GM21515 (cell line): Measurements from ENCODE around the gene SPAG8.

ENCODE experiments used
- ATAC-seq: cut with Tn5 transposase; IDR thresholded peaks from one replicate; pipeline ENCODE4 v1.9.1; 2021; ENCODE audit not compliant: unreplicated experiment

SPAG8 gene, protein sequence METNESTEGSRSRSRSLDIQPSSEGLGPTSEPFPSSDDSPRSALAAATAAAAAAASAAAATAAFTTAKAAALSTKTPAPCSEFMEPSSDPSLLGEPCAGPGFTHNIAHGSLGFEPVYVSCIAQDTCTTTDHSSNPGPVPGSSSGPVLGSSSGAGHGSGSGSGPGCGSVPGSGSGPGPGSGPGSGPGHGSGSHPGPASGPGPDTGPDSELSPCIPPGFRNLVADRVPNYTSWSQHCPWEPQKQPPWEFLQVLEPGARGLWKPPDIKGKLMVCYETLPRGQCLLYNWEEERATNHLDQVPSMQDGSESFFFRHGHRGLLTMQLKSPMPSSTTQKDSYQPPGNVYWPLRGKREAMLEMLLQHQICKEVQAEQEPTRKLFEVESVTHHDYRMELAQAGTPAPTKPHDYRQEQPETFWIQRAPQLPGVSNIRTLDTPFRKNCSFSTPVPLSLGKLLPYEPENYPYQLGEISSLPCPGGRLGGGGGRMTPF

GRCh38 chr9:35812025-35812602, at the start of gene SPAG8:
Gene SPAG8, minus strand, starts transcription at chr9:35812262. Its CDS starts 115 bp downstream, at chr9:35812147.
- peak; percentile 61 for ATAC-seq

DNA sequence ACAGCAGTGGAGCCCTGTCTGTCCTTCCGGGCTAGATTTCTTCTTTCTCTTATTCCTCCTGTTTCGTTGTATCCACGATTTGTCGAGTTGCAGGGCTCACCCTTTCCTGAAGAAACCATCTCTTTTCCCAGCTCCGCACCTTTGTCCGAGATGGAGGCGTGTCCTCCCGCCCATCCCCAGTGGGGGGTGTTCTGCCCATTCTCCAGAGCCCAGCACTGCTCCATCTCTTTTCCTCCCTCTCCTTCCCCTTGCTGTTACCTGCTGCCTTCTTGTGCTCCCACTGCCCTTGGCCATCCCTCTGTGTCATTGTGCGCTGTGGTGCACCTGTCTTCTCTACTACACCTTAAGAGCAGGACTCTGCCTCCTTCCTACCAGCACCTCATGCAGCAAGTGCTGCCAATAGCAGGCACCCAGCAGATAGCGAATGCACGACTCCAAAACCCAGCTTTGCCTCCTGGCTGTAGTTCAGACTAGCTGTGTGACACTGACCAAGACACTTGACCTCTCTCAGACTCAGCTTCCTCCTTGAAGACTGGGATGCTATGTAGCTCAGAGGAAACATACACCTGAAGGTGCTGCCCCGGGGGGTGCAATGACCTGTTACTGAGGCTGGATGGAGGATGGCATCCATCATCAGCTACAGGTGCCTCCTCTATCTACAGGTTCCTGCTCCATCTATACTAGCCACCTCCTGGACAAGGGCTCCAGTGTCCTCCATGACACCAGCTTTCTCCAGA, 49.3 kb upstream of the SPAG8 start:
- no peak for ATAC-seq

- ATAC-seq = no peak
These were observed 47.9 kb upstream of the SPAG8 start for GRCh38 chr9:35859990-35860339.

DNA sequence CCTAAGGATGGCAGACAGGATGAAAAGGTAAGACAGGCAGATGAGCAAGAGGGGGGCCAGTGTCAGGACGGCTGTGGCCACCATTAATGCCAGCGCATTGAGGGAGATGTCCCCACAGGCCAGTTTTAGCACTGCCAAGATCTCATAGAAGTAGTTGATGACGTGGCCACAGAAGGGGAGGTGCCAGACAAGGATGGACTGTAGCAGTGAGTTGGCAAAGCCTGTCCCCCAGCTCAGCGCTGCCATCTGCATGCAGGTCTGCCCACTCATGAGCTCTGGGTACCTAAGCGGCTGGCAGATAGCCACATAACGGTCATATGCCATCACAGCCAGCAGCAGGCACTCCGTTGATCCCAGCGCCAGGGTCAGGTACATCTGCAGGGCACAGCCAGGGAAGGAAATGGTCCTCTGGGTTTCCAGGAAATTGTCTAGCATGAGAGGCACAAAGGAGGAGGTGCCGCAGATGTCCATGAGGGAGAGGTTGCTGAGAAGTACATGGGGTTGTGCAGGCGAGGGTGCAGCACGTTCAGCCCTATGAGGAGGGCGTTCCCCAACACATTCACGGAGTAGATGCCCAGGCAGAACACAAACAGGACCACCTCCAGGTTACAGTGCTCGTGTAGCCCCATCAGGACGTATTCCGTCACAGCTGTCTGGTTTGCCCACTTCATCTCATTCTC, 47.4 kb upstream of the SPAG8 start:
- ATAC-seq = no peak

DNA sequence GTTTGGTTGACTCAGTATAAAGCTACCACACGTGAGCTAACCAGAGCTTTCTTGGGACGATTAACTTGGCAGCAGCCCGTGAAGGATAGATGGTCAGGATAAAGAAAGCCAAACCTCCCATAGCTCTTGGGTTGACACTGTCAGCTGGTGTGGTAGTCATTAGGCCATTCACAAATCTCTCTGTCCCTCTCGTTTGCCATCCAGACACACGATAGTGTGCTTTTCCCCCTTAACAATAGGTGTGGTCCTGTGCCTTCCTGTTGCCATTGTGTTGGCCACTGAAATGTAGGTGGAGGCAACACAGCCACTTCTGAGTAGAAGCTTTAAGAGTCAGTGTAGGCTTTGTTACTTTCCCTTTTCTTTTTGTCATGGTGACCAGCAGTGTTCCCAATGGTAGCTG, 46.4 kb upstream of the SPAG8 start:
- ATAC-seq = no peak

GRCh38 chr9:35856882-35857281, 44.8 kb upstream of the SPAG8 start:
- ATAC-seq = no peak

DNA sequence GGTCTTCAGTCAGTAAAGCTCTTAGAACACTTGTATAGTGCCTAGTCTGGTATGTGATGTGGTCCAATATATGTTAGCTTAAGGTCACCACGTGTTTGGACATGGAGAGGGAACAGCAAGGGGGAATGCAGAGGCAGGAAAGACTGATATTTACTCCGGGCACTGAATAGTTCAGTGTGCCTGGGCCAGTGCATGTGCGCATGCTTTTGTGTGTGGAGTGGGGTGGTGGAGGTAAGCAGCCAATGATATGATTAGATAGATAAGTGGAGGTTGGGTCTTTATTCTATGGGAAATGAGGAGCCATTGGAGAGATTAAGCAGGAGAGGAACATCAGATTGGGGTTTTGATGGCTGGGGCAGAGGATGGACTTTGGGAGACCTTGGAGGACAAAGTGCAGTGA, 44.1 kb upstream of the SPAG8 start:
- ATAC-seq = no peak

DNA sequence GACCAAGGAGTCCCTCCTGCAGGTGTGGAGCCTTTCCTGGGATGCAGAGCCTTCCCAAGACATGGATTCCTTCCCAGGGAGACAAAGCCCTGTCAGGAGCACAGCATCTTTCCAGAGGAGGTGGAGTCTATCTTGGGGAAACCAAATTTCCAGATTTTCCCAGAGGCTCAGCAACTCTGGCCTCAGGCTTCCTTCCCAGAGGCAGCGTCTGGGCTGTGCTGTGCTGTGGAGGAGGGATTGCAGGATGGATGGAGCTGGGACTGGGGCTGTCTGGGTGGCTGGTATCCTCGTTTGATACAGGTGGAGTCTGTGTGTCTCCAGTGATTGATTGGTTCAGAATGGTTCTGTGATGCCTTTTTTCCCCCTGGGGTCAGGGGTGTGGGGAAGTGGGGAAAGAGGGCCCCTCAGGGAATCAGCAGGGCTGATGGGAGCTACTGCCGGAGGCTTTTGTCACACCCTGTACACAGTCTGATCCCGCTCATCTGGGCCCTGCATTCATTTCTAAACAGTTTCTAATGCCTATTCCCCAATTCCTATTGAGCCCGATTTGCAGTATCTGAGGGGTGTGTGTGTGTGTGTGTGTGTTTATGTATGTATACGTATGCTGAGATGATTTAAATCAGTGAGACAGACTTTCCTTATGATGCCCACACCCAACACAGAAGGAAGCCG, 42.2 kb upstream of the SPAG8 start:
- ATAC-seq = no peak

DNA sequence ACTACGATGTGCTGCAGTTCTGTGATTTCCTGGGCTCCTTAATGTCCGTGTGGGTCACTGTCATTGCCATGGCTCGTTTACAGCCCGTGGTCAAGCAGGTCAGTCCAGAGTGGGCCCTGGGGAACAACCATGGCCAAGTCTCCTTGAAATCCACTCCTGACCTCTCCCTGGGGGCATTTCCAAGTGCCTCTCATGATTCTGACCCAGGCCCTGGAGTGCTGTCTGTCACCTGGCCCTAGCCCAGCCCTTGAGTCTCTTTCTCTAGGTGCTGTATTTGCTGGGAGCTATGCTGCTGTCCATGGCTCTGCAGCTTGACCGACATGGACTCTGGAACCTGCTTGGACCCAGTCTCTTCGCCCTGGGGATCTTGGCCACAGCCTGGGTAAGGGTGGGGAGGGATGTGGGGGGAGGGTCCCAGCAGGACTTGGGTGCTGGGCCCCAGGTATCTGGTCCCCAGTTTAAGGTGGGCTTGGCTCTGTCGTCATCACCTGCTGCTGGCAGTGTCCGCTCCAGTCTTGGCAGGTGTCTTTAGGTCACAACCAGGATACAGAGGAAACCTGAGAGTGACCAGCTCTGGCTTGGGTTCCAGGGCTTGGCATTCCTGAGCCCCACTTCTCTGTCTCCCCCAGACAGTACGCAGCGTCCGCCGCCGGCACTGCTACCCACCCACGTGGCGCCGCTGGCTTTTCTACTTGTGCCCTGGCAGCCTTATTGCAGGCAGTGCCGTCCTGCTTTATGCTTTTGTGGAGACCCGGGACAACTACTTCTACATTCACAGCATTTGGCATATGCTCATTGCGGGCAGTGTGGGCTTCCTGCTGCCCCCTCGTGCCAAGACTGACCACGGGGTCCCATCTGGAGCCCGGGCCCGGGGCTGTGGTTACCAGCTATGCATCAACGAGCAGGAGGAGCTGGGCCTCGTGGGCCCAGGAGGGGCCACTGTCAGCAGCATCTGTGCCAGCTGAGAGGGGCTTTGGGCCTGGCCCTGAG, 41.1 kb upstream of the SPAG8 start:
- no peak for ATAC-seq

DNA sequence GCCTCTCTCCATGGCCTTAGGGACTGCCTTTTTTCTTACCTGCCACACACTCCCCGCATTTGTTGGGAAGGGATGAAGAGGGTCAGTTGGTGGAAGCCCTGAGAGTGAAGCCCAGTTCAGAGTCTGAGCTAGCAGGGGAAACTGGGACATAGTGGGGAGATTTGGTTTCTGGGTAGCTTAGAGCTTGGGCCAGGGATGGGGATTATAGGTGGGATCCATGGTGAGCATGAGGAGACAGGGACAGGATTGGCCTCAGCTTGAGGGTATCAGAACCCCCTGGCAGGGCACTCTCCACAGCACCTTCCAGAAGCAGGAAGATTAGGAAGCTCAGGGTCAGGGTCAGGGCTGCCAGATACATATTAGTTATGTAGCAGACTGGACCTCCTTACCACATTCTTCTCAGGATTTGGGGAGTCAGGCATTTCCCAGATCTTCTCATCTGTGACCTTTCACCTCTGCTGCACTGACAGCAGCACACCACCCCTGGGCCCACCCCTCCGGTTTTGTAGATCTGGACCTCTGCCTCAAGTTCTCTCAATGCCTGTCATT, 40.3 kb upstream of the SPAG8 start:
- no peak for ATAC-seq

GRCh38 chr9:35847792-35848572, 35.9 kb upstream of the SPAG8 start:
- ATAC-seq = peak; percentile 81

DNA sequence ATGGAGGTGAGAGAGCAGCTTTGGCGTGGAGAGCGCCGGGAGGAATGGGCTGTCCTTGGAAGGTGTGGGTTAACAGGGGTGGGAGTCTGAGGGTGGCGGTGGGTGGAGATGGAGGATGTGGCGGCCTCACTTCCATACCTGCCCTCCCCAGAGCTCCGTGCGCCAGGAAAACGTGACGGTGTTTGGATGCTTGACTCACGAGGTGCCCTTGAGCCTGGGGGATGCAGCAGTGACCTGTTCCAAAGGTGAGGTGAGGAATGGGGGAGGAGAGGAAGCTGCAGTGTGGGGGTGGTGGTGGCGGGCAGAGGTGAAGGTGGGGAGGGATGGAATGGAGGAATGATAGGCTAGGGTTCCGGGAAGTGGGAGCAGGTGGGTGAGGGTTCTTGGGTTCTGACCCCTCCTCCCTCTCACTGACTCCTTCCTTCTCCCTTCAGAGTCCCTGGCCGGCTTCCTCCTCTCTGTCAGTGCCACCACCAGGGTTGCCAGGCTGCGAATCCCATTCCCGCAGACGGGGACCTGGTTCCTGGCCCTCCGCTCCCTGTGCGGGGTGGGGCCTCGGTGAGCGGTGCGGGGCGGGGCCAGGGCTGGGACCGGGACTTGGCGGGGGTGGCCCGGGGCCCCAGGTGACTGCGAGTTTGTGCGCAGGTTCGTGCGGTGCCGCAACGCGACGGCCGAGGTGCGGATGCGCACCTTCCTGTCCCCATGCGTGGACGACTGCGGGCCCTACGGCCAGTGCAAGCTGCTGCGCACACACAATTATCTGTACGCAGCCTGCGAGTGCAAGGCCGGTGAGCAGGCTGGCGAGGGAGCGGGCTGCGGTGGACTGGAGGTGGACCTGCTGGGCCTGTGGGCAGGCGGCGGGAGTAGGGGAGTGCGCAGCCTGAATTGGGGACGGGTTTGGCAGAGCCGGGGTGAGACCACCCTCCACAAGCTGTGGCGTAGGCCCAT, 34.0 kb upstream of the SPAG8 start:
- no peak for ATAC-seq

GRCh38 chr9:35844628-35845270, 32.7 kb upstream of the SPAG8 start:
- no peak for ATAC-seq

DNA sequence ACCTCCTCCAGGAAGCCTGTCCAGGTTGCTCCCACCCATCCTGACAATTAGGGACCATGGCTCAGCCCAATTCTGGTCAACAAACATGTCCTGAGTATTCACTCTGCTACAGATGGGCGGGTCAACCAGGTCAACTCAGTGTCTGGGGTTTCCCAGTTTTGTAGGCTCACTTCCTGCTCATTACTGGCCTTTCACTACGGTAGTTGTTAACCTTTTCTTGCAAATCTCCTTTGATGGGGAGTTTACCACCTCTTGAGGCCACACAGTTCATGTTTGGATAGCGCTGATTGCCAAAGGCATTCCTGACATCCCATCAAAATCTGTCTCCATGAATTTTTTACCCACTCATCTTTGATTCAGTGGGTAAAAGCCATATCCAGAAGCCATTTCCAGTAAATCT, 30.7 kb upstream of the SPAG8 start:
- ATAC-seq = no peak

DNA sequence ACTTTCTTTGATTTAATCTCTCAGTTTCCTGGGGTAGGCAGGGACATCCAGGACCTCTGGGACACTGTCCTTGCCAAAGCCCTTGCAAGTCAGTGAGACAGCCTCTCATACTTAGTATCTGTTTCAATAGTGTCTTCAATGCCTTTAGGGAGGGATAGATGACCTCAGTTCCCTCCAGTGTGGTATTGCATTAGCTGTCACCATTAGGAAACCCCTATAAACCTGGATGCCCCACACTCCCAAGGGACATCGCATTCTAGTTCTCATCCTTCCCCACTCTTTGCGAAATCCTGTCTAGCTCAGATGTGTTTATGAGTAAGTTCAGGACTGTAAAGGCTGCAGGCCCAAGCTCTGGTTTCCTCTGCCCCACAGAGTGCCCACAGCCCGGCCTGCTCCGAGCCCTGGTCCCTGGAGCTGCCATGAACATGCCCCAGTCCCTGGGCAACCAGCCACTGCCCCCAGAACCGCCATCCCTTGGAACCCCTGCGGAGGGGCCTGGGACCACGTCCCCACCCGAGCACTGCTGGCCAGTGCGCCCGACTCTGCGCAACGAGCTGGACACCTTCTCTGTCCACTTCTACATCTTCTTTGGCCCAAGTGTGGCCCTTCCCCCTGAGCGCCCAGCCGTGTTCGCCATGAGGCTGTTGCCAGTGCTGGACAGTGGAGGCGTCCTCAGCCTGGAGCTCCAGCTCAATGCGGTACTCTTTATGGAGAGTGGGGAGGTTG, 30.1 kb upstream of the SPAG8 start:
- no peak for ATAC-seq

DNA sequence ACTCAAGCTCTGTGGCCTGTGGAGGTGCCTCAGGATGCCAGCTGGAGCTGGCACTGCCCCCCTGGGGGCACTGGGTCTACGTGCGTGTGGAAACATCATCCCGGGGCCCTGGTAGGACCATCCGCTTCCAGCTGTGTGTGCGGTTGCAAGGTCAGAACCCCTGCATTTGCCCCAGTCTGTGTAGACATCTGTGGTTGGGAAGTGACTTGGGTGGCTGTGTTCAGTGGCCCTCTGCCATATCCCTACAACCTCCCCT, 29.5 kb upstream of the SPAG8 start:
- ATAC-seq = no peak
